Astrocyte (in vitro differentiated cells and primary cell): ENCODE measurements around the gene KCNJ1. TPM values are rescaled to one million over a fixed set of nuclear protein-coding genes. Genes with fewer than 3 reads are reported as not detected.

Source experiments
- DNase-seq: peaks from one replicate; pipeline ENCODE4 v3.0.0-alpha.2; 2010; ENCODE audit warnings: low read depth
- FAIRE-seq: peaks from 2 replicates; lab custom pipeline; 2011; peaks lifted over from hg19 to GRCh38; lab: Jason Lieb, UNC
- H2AFZ ChIP-seq: 2 replicates; pipeline ENCODE4 v1.6.0; 2012; ENCODE audit warnings: low read depth, low read length, inconsistent platforms
- H3K27ac ChIP-seq: 2 replicates; pipeline ENCODE4 v1.5.1; 2011; ENCODE audit warnings: low read depth, low read length, inconsistent platforms
- H3K27me3 ChIP-seq: 2 replicates; pipeline ENCODE4 v1.6.0; 2011; ENCODE audit warnings: low read length, inconsistent platforms; ENCODE audit not compliant: insufficient read depth
- H3K36me3 ChIP-seq: 2 replicates; pipeline ENCODE4 v1.5.1; 2011; ENCODE audit warnings: low read length, inconsistent platforms; ENCODE audit not compliant: insufficient read depth
- H3K4me1 ChIP-seq: 2 replicates; pipeline ENCODE4 v1.5.1; 2011; ENCODE audit warnings: low read length, inconsistent platforms; ENCODE audit not compliant: insufficient read depth
- H3K4me2 ChIP-seq: 2 replicates; pipeline ENCODE4 v1.6.0; 2012; ENCODE audit warnings: low read length, inconsistent platforms
- H3K4me3 ChIP-seq: 2 replicates; pipeline ENCODE4 v1.5.1; 2011; ENCODE audit warnings: low read depth, mild to moderate bottlenecking, low read length, inconsistent platforms; ENCODE audit not compliant: insufficient read depth
- H3K79me2 ChIP-seq: 2 replicates; pipeline ENCODE4 v1.6.0; 2012; ENCODE audit warnings: mild to moderate bottlenecking, low read length, inconsistent platforms; ENCODE audit not compliant: insufficient read depth
- H3K9ac ChIP-seq: 2 replicates; pipeline ENCODE4 v1.6.0; 2012; ENCODE audit warnings: mild to moderate bottlenecking, low read length, inconsistent platforms
- H3K9me3 ChIP-seq: 2 replicates; pipeline ENCODE4 v1.5.1; 2012; ENCODE audit warnings: low read depth, mild to moderate bottlenecking, low read length, inconsistent platforms; ENCODE audit not compliant: insufficient read depth
- H4K20me1 ChIP-seq: 2 replicates; pipeline ENCODE4 v1.6.0; 2012; ENCODE audit warnings: low read length, inconsistent platforms; ENCODE audit not compliant: insufficient read depth
- H3K27ac Mint-ChIP-seq: one replicate; pipeline ENCODE4 v1.8.0; 2021; ENCODE audit warnings: mild to moderate bottlenecking, mixed read lengths; ENCODE audit not compliant: unreplicated experiment
- H3K27me3 Mint-ChIP-seq: one replicate; pipeline ENCODE4 v1.8.0; 2021; ENCODE audit warnings: low read depth, mixed read lengths; ENCODE audit not compliant: unreplicated experiment
- H3K36me3 Mint-ChIP-seq: one replicate; pipeline ENCODE4 v1.8.0; 2021; ENCODE audit warnings: low read depth, mixed read lengths; ENCODE audit not compliant: unreplicated experiment
- H3K4me1 Mint-ChIP-seq: one replicate; pipeline ENCODE4 v1.8.0; 2021; ENCODE audit warnings: low read depth, mixed read lengths; ENCODE audit not compliant: unreplicated experiment
- H3K4me3 Mint-ChIP-seq: one replicate; pipeline ENCODE4 v1.8.0; 2021; ENCODE audit warnings: mild to moderate bottlenecking, moderate library complexity, mixed read lengths; ENCODE audit not compliant: unreplicated experiment
- H3K9me3 Mint-ChIP-seq: one replicate; pipeline ENCODE4 v1.8.0; 2021; ENCODE audit warnings: mild to moderate bottlenecking, mixed read lengths; ENCODE audit not compliant: unreplicated experiment
- EZH2 ChIP-seq: IDR thresholded peaks from 2 replicates; pipeline ENCODE4 v1.6.1; 2012; ENCODE audit warnings: mild to moderate bottlenecking, low read length, inconsistent platforms; ENCODE audit not compliant: insufficient read depth
- total RNA-seq: library from RNA; stranded (reverse); gene quantifications from 2 replicates; pipeline ENCODE4 v1.2.1, GENCODE V29; 2021
- TF ChIP-seq, protein P1 (sequence below): IDR thresholded peaks from 2 replicates; pipeline ENCODE4 v1.5.1; 2011; ENCODE audit warnings: low read depth, mild to moderate bottlenecking, inconsistent platforms, low read length, moderate library complexity; ENCODE audit not compliant: insufficient read depth

KCNJ1 gene
- total RNA-seq, 1 donor from 2014 or later, result not detected

DNA sequence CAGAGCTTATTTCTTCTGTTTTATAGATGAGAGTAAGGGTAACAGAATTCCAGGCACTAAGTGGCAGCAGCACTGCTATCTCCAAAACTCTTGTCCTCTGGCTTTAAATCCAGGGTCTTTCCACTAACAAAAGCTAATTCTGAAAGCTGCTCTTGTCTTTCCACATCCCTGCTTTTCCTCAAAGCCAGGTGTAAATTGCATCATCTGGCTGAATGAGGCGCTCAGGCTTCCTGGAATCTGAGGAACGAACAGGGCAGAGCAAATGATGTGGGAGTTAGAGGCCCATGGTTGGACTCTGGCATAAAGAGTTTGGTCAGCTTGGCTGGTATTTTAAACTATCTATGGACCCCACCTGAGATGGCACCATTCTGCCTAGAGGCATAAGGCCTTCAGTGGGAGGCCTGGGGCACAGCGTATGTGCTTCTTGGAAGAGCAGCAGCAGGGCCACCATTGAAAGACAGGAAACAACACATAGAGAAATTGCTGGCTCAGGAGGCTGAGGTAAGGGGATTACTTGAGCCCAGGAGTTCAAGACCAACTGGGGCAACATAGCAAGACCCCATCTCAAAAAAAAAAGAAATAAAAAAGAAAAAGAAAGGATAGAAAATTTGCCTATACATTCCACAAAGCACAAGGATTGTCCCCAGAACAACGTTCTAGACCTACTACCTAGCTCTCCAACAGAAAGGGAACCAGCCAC is 25.9 kb upstream of the KCNJ1 start:
- Histone ChIP-seq H4K20me1 (no peaks in the 10 kb centered on the region), H2AFZ (no peak overlapping the region), H3K9me3 (no peaks in the 10 kb centered on the region), H3K27me3 (peaks cover 24% of the 10 kb centered on the region), H3K9ac (no peak overlapping the region), H3K36me3 (no peaks in the 10 kb centered on the region), H3K4me1 (peaks cover 8% of the 10 kb centered on the region), H3K79me2 (no peaks in the 10 kb centered on the region), H3K27ac (no peak overlapping the region), H3K4me3 (no peak overlapping the region), H3K4me2 (no peak overlapping the region)
- H3K27me3 Mint-ChIP-seq, result peaks cover 39% of the 10 kb centered on the region
- H3K4me1 Mint-ChIP-seq, result peaks cover 8% of the 10 kb centered on the region
- DNase-seq (no peak), FAIRE-seq (no peak)
- H3K4me3 Mint-ChIP-seq, result no peak overlapping the region
- peak overlapping the region; percentile 58 for H3K27ac Mint-ChIP-seq
- TF ChIP-seq EZH2, result no peak
- TF ChIP-seq, protein P1, sequence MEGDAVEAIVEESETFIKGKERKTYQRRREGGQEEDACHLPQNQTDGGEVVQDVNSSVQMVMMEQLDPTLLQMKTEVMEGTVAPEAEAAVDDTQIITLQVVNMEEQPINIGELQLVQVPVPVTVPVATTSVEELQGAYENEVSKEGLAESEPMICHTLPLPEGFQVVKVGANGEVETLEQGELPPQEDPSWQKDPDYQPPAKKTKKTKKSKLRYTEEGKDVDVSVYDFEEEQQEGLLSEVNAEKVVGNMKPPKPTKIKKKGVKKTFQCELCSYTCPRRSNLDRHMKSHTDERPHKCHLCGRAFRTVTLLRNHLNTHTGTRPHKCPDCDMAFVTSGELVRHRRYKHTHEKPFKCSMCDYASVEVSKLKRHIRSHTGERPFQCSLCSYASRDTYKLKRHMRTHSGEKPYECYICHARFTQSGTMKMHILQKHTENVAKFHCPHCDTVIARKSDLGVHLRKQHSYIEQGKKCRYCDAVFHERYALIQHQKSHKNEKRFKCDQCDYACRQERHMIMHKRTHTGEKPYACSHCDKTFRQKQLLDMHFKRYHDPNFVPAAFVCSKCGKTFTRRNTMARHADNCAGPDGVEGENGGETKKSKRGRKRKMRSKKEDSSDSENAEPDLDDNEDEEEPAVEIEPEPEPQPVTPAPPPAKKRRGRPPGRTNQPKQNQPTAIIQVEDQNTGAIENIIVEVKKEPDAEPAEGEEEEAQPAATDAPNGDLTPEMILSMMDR, result no peak
- no peaks in the 10 kb centered on the region for H3K9me3 Mint-ChIP-seq
- no peaks in the 10 kb centered on the region for H3K36me3 Mint-ChIP-seq

DNA sequence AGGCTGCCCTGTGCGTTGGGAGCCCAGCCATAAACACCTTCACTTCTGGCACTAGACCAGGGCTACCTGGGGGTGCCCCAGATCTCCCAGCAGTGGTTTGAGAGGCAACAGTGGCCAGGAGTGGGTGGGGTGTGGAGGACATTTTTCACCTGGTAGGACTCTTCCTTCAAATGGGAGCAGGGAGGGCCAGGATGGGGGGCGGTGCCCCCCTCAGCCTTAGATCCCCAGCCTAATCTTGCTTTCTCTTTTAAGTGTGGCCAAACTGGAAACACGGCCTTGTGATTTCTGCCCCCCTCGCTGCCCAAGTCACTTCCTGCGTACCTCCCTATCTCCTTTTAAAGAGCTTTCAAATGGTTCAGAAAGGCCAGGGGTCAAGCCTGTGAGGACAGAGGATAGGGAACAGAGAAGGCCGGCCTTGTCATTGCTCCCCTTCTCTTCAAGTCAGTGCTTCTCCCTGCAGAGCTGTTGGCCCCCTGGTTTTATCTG is 24.9 kb upstream of the KCNJ1 start:
- H3K9me3 Mint-ChIP-seq, result no peaks in the 10 kb centered on the region
- Histone ChIP-seq H2AFZ (no peak overlapping the region), H3K27me3 (peaks cover 27% of the 10 kb centered on the region), H4K20me1 (no peaks in the 10 kb centered on the region), H3K27ac (no peak overlapping the region), H3K4me2 (no peak overlapping the region), H3K4me3 (no peak overlapping the region), H3K79me2 (no peaks in the 10 kb centered on the region), H3K9ac (no peak overlapping the region), H3K4me1 (peaks cover 8% of the 10 kb centered on the region), H3K36me3 (no peaks in the 10 kb centered on the region), H3K9me3 (no peaks in the 10 kb centered on the region)
- H3K27me3 Mint-ChIP-seq, result peaks cover 39% of the 10 kb centered on the region
- peak overlapping the region; percentile 74 for H3K4me3 Mint-ChIP-seq
- no peak for TF ChIP-seq EZH2
- TF ChIP-seq, protein P1, result no peak
- DNase-seq (no peak), FAIRE-seq (no peak)
- peaks cover 8% of the 10 kb centered on the region for H3K4me1 Mint-ChIP-seq
- H3K27ac Mint-ChIP-seq, result peak overlapping the region; percentile 31
- no peaks in the 10 kb centered on the region for H3K36me3 Mint-ChIP-seq
